MM.1S (cell line): ENCODE data around the gene UBA7.

Experiments used
- EZH2 ChIP-seq: fragments of 300-600 bp; sonication (generic); optimal IDR thresholded peaks from 2 replicates; pipeline ENCODE3; 2017; ENCODE audit warnings: low read depth, mild to moderate bottlenecking, antibody characterized with exemption, low read length, mixed read lengths
- TF ChIP-seq, protein P1 (sequence below): fragments of 300-600 bp; sonication (generic); IDR thresholded peaks from 2 replicates; pipeline ENCODE4 v1.5.1; 2016; ENCODE audit warnings: antibody characterized with exemption, low read length, mixed read lengths

DNA sequence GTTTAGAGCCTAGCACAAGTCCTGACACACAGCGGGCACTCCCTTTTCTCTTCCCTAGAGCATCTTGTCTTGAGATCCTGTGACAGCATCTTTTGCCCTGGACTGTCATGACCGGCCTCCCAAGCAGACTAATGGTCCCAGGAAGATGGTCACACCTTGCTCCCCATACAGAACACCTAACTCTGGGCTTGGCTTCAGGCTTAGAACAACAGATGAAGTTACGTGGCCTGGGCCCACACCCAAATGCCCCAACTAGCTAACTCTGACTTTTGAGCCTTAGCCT lies 26.6 kb downstream of the UBA7 start:
- TF ChIP-seq, protein P1, sequence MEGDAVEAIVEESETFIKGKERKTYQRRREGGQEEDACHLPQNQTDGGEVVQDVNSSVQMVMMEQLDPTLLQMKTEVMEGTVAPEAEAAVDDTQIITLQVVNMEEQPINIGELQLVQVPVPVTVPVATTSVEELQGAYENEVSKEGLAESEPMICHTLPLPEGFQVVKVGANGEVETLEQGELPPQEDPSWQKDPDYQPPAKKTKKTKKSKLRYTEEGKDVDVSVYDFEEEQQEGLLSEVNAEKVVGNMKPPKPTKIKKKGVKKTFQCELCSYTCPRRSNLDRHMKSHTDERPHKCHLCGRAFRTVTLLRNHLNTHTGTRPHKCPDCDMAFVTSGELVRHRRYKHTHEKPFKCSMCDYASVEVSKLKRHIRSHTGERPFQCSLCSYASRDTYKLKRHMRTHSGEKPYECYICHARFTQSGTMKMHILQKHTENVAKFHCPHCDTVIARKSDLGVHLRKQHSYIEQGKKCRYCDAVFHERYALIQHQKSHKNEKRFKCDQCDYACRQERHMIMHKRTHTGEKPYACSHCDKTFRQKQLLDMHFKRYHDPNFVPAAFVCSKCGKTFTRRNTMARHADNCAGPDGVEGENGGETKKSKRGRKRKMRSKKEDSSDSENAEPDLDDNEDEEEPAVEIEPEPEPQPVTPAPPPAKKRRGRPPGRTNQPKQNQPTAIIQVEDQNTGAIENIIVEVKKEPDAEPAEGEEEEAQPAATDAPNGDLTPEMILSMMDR, result no peak
- no peak for TF ChIP-seq EZH2
